ENCODE measurements around the gene TMEM132D.

The TMEM132D gene

GRCh38 chr12:129325566-129325965, 578.3 kb downstream of the TMEM132D start:
- DNase-seq: no peak

GRCh38 chr12:129312048-129312447, 591.8 kb downstream of the TMEM132D start:
- DNase-seq: no peak

- no peak for DNase-seq
Observed at GRCh38 chr12:129310346-129310745, 593.5 kb downstream of the TMEM132D start.

GRCh38 chr12:129305851-129306250, 598.0 kb downstream of the TMEM132D start:
- DNase-seq: no peak

- DNase-seq: no peak
Observed at GRCh38 chr12:129304529-129304928, 599.3 kb downstream of the TMEM132D start.

- no peak for DNase-seq
Observed at GRCh38 chr12:129300011-129300410, 603.8 kb downstream of the TMEM132D start.

GRCh38 chr12:129298921-129299320, 604.9 kb downstream of the TMEM132D start:
- no peak for DNase-seq

- DNase-seq: no peak
Observed at GRCh38 chr12:129296671-129297070, 607.2 kb downstream of the TMEM132D start.

GRCh38 chr12:129294868-129295267, 609.0 kb downstream of the TMEM132D start:
- no peak for DNase-seq

- no peak for DNase-seq
Observed at GRCh38 chr12:129279771-129280170, 624.1 kb downstream of the TMEM132D start.

GRCh38 chr12:129276361-129277060, 627.3 kb downstream of the TMEM132D start:
- DNase-seq: no peak

GRCh38 chr12:129269756-129270495, 633.9 kb downstream of the TMEM132D start:
- DNase-seq: no peak

GRCh38 chr12:129258781-129259318, 645.0 kb downstream of the TMEM132D start:
- no peak for DNase-seq

- no peak for DNase-seq
Observed at GRCh38 chr12:129257524-129257923, 646.3 kb downstream of the TMEM132D start.

- DNase-seq: no peak
Observed at GRCh38 chr12:129246630-129247029, 657.2 kb downstream of the TMEM132D start.

GRCh38 chr12:129245769-129246168, 658.1 kb downstream of the TMEM132D start:
- DNase-seq: no peak

GRCh38 chr12:129241852-129242251, 662.0 kb downstream of the TMEM132D start:
- DNase-seq: no peak

- no peak for DNase-seq
Observed at GRCh38 chr12:129237881-129238280, 665.9 kb downstream of the TMEM132D start.

GRCh38 chr12:129234209-129234608, 669.6 kb downstream of the TMEM132D start:
- DNase-seq: no peak

- DNase-seq: no peak
Observed at GRCh38 chr12:129231491-129231890, 672.3 kb downstream of the TMEM132D start.

GRCh38 chr12:129230995-129231394, 672.8 kb downstream of the TMEM132D start:
- no peak for DNase-seq

GRCh38 chr12:129226851-129227250, 677.0 kb downstream of the TMEM132D start:
- DNase-seq: no peak

GRCh38 chr12:129226005-129226404, 677.8 kb downstream of the TMEM132D start:
- no peak for DNase-seq

GRCh38 chr12:129215556-129215955, 688.3 kb downstream of the TMEM132D start:
- DNase-seq: no peak
